ENCODE data around the gene EXOC4.

EXOC4 gene

GRCh38 chr7:134004829-134005505 is 752.1 kb downstream of the EXOC4 start:
- no peaks in the 10 kb centered on the region for H3K27me3 ChIP-seq (ENCODE audit: insufficient read depth, low read length)
- H3K27ac ChIP-seq (ENCODE audit: low read depth, low read length, poor library complexity, severe bottlenecking), result no peak overlapping the region
- no peak overlapping the region for H3K4me3 ChIP-seq (ENCODE audit: low read depth, low read length, poor library complexity, severe bottlenecking)
- H2AFZ ChIP-seq (ENCODE audit: low read length), result no peak overlapping the region
- no peaks in the 10 kb centered on the region for H3K9me3 ChIP-seq (ENCODE audit: low read length)
- H3K9me2 ChIP-seq (ENCODE audit: low read depth, low read length), result no peaks in the 10 kb centered on the region
- no peaks in the 10 kb centered on the region for H4K20me1 ChIP-seq (ENCODE audit: insufficient read depth, low read length)
- no peaks in the 10 kb centered on the region for H3F3A ChIP-seq (ENCODE audit: insufficient read depth, low read length)
- no peaks in the 10 kb centered on the region for H3K4me1 ChIP-seq (ENCODE audit: insufficient read depth, low read length, severe bottlenecking)
- no peaks in the 10 kb centered on the region for H3K79me2 ChIP-seq (ENCODE audit: insufficient read depth, low read length)
- no peak overlapping the region for H3K4me2 ChIP-seq (ENCODE audit: low read length)
- no peaks in the 10 kb centered on the region for H3K36me3 ChIP-seq (ENCODE audit: insufficient read depth, low read length)
- H3K9ac ChIP-seq (ENCODE audit: low read length), result no peak overlapping the region
- TF ChIP-seq CTCF (IDR thresholded peaks at IDR 0.05; ENCODE audit: low read length) (no peak), EZH2 (IDR thresholded peaks at IDR 0.05; ENCODE audit: borderline replicate concordance, low read length) (no peak)

DNA sequence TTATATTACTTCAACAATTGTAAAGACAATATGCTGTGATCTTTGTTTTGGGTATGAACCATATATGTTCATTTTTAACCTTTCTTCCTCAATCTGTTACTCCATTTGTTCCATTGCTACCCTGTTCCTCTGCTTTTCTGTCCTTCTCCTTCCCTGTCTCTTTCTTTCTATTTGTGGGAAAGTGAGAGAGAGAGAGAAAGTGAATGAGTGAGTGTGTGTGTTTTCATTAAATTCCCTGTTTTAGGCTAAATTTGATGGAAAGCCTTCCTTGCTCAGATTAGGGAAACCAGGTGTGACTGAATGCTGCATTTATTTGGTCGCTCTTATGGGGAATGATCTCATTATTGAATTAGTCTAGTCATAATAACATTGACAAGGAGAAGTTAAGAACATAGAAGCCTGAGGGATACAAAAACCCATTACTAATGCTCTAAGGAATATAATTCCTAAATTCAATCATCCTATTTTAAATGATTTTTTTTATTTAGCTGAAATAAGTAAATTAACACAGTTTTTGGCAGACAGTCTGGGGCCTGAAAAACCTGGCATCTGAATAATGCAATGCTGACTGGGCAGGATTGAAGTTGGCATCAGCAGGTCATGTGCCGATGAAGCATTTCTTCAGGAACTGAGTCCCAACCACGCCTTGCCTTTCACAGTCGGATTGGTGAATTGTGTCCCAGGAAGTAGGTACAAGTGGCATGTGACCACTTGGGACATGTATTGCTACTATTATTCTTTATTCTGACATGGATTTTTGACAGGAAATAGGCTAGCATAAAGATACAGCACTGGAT is 756.6 kb downstream of the EXOC4 start:
- Histone ChIP-seq H3K9me2 (ENCODE audit: low read depth, low read length) (no peaks in the 10 kb centered on the region), H3K9me3 (ENCODE audit: low read length) (no peaks in the 10 kb centered on the region), H3K27ac (ENCODE audit: low read depth, low read length, poor library complexity, severe bottlenecking) (no peak overlapping the region), H3K27me3 (ENCODE audit: insufficient read depth, low read length) (no peaks in the 10 kb centered on the region), H4K20me1 (ENCODE audit: insufficient read depth, low read length) (no peaks in the 10 kb centered on the region), H3K36me3 (ENCODE audit: insufficient read depth, low read length) (no peaks in the 10 kb centered on the region), H3K4me3 (ENCODE audit: low read depth, low read length, poor library complexity, severe bottlenecking) (no peak overlapping the region), H3K79me2 (ENCODE audit: insufficient read depth, low read length) (no peaks in the 10 kb centered on the region), H3K4me2 (ENCODE audit: low read length) (no peak overlapping the region), H2AFZ (ENCODE audit: low read length) (no peak overlapping the region), H3F3A (ENCODE audit: insufficient read depth, low read length) (no peaks in the 10 kb centered on the region), H3K4me1 (ENCODE audit: insufficient read depth, low read length, severe bottlenecking) (no peaks in the 10 kb centered on the region), H3K9ac (ENCODE audit: low read length) (no peak overlapping the region)
- TF ChIP-seq CTCF (IDR thresholded peaks at IDR 0.05; ENCODE audit: low read length) (no peak), EZH2 (IDR thresholded peaks at IDR 0.05; ENCODE audit: borderline replicate concordance, low read length) (no peak)

- no peaks in the 10 kb centered on the region for H3K36me3 ChIP-seq (ENCODE audit: insufficient read depth, low read length)
- H3K9ac ChIP-seq (ENCODE audit: low read length), result no peak overlapping the region
- no peaks in the 10 kb centered on the region for H3K4me1 ChIP-seq (ENCODE audit: insufficient read depth, low read length, severe bottlenecking)
- no peaks in the 10 kb centered on the region for H3F3A ChIP-seq (ENCODE audit: insufficient read depth, low read length)
- no peaks in the 10 kb centered on the region for H3K9me2 ChIP-seq (ENCODE audit: low read depth, low read length)
- TF ChIP-seq CTCF (IDR thresholded peaks at IDR 0.05; ENCODE audit: low read length) (no peak), EZH2 (IDR thresholded peaks at IDR 0.05; ENCODE audit: borderline replicate concordance, low read length) (no peak)
- H3K79me2 ChIP-seq (ENCODE audit: insufficient read depth, low read length), result no peaks in the 10 kb centered on the region
- H3K4me3 ChIP-seq (ENCODE audit: low read depth, low read length, poor library complexity, severe bottlenecking), result no peak overlapping the region
- H2AFZ ChIP-seq (ENCODE audit: low read length), result no peak overlapping the region
- H3K9me3 ChIP-seq (ENCODE audit: low read length), result no peaks in the 10 kb centered on the region
- no peak overlapping the region for H3K27ac ChIP-seq (ENCODE audit: low read depth, low read length, poor library complexity, severe bottlenecking)
- no peak overlapping the region for H3K4me2 ChIP-seq (ENCODE audit: low read length)
- no peaks in the 10 kb centered on the region for H4K20me1 ChIP-seq (ENCODE audit: insufficient read depth, low read length)
- H3K27me3 ChIP-seq (ENCODE audit: insufficient read depth, low read length), result no peaks in the 10 kb centered on the region
These were observed 760.4 kb downstream of the EXOC4 start for GRCh38 chr7:134013249-134013648.

Data from OCI-LY1 (cell line).